B cell (primary cell): ENCODE results near the gene LECT2.

Experiments
- CTCF ChIP-seq: fragments of 200-600 bp; IDR thresholded peaks from one replicate; pipeline ENCODE4 v1.8.0; 2022; ENCODE audit warnings: antibody characterized with exemption, mild to moderate bottlenecking
- EZH2 ChIP-seq: IDR thresholded peaks from 2 replicates; pipeline ENCODE4 v1.6.1; 2012; ENCODE audit warnings: borderline replicate concordance, low read depth, mild to moderate bottlenecking, moderate library complexity, low read length; ENCODE audit not compliant: insufficient read depth, poor library complexity, severe bottlenecking

- no peak for TF ChIP-seq CTCF
- TF ChIP-seq EZH2, result no peak
Observed at GRCh38 chr5:135995976-135996375, 41.2 kb upstream of the LECT2 start.
